ENCODE measurements around the gene DIAPH1. TPM values are rescaled to one million over a fixed set of nuclear protein-coding genes. Genes with fewer than 3 reads are reported as not detected.

DIAPH1 gene
- total RNA-seq, 2 donors from 2014 or later = 34.8 to 57.7 TPM

DNA sequence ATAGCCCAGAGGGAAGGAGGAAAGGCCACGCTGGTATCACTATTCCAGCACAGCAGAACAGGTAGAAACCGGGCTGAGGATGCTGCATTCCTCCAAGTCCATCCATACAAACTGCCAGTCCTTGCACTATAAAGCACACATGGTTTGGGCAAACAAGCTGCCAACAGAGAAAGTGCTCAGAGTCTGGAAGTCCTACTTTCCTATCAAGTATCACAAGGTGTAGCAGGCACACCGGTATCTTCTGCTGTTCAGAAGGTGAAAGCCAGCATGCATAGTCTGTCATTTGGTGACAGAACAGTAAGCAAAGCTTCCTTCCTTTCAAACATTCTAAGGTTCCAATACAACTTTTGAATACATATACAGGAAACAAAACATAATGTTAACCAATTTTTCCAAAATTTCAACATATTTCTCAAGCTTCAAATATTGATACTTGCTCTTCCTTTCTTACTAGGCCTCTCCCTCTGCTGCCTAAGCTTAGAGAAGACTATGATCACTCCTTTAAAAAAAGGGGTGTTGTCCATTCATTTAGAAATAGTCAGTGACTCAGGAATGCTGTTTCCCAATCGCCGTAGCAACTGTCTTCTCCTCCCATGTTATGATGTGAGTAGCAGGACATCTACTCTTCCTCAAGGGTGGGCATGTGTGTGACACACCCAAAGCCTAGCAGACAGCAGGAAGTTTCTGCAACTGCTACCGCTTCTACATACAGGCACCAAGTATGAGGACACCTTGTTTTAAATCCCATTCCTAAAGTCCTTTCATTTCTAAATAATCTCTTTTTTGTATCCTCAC, 14.7 kb downstream of the DIAPH1 start:
- no peak for DNase-seq (ENCODE audit: low spot score)
- Histone ChIP-seq H3K4me3 (no peak overlapping the region), H3K9me3 (no peaks in the 10 kb centered on the region), H3K4me1 (replicated peaks) (no peaks in the 10 kb centered on the region), H3K27me3 (replicated peaks; ENCODE audit: insufficient read depth) (no peaks in the 10 kb centered on the region), H3K27ac (no peak overlapping the region), H3K36me3 (no peaks in the 10 kb centered on the region)
- intact Hi-C loops (cut with DNase I) = no loop called here
- WGBS = 68% methylated on average over 6 of the region's 6 CpGs
- TF ChIP-seq, protein P1, sequence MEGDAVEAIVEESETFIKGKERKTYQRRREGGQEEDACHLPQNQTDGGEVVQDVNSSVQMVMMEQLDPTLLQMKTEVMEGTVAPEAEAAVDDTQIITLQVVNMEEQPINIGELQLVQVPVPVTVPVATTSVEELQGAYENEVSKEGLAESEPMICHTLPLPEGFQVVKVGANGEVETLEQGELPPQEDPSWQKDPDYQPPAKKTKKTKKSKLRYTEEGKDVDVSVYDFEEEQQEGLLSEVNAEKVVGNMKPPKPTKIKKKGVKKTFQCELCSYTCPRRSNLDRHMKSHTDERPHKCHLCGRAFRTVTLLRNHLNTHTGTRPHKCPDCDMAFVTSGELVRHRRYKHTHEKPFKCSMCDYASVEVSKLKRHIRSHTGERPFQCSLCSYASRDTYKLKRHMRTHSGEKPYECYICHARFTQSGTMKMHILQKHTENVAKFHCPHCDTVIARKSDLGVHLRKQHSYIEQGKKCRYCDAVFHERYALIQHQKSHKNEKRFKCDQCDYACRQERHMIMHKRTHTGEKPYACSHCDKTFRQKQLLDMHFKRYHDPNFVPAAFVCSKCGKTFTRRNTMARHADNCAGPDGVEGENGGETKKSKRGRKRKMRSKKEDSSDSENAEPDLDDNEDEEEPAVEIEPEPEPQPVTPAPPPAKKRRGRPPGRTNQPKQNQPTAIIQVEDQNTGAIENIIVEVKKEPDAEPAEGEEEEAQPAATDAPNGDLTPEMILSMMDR (IDR thresholded peaks at IDR 0.05) = no peak
- TF ChIP-seq POLR2A (IDR thresholded peaks at IDR 0.05) (no peak), POLR2AphosphoS5 (IDR thresholded peaks at IDR 0.05) (no peak)

DNA sequence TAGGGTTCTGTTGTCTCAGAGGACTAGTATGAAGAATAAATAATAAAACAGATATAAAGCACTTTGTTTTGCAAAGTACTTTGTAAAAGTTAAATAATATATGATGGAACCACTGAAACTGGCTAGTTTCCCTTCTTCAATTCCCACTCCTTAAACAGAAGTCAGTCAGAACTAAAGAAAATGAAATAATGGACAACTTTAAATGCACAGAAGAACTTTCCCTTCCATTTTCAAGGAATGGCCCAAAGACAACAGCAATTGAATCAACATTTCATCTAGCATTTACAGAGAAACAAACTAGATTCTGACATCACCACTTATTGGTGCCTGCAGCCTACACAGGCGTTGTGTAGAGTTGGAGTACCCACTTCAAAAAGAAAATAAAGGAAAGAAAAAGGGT, 16.2 kb downstream of the DIAPH1 start:
- Histone ChIP-seq H3K36me3 (no peaks in the 10 kb centered on the region), H3K4me3 (no peak overlapping the region), H3K27ac (no peak overlapping the region), H3K9me3 (no peaks in the 10 kb centered on the region), H3K27me3 (replicated peaks; ENCODE audit: insufficient read depth) (no peaks in the 10 kb centered on the region), H3K4me1 (replicated peaks) (no peaks in the 10 kb centered on the region)
- intact Hi-C loops (cut with DNase I) = no loop called here
- TF ChIP-seq, protein P1 (IDR thresholded peaks at IDR 0.05) = no peak
- TF ChIP-seq POLR2A (IDR thresholded peaks at IDR 0.05) = no peak
- TF ChIP-seq POLR2AphosphoS5 (IDR thresholded peaks at IDR 0.05) = no peak
- WGBS = 88% methylated on average over 1 of the region's 1 CpG
- no peak for DNase-seq (ENCODE audit: low spot score)

DNA sequence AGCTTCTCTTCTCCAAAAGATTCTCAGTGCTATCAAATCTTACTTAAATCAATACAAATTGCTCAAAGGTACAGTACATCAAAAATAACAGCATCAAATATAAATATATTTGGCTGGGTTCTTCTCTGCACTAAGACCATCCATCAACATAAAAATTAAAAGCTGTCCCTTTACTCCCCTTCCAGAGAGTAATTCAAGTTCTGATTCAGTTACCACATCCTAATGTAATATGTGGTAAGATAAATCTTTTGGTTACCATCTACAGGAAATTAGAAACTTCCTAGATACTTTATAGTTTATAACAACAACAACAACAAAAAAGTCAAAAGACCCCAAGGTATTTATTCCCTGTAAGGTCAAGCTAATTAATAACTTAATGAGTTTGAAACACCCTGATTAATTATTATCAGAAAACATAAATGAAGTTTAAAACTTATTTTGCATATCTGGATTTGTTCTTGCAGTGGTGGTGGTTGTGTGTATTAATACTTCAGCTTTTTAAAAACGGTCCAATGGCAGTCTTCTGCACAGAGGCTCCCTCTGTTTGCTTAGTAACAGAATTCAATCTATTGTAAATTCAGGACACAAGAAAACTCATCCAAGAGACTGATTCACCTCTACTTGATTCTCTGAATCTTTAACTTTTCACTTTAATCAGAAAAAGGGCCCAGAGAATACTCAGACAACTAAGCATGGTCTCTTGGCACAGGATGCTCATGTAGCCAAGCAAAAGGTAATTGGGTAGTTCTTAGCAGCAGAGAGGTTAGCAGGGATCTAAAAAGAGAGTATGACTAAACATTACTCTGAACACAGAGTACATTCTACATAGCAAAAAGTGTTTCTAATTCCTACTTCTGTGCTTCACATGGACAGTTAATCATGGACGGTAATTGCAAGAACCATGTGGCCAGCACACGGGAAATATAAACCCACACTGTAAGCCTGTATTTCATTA, 20.1 kb downstream of the DIAPH1 start:
- TF ChIP-seq POLR2A (IDR thresholded peaks at IDR 0.05) = no peak
- TF ChIP-seq POLR2AphosphoS5 (IDR thresholded peaks at IDR 0.05) = no peak
- TF ChIP-seq, protein P1 (IDR thresholded peaks at IDR 0.05) = no peak
- DNase-seq (ENCODE audit: low spot score) = no peak
- Histone ChIP-seq H3K36me3 (no peaks in the 10 kb centered on the region), H3K4me1 (replicated peaks) (no peaks in the 10 kb centered on the region), H3K27me3 (replicated peaks; ENCODE audit: insufficient read depth) (no peaks in the 10 kb centered on the region), H3K4me3 (no peak overlapping the region), H3K9me3 (no peaks in the 10 kb centered on the region), H3K27ac (no peak overlapping the region)
- WGBS = 58% methylated on average over 3 of the region's 3 CpGs
- intact Hi-C loops (cut with DNase I) = no loop called here

DNA sequence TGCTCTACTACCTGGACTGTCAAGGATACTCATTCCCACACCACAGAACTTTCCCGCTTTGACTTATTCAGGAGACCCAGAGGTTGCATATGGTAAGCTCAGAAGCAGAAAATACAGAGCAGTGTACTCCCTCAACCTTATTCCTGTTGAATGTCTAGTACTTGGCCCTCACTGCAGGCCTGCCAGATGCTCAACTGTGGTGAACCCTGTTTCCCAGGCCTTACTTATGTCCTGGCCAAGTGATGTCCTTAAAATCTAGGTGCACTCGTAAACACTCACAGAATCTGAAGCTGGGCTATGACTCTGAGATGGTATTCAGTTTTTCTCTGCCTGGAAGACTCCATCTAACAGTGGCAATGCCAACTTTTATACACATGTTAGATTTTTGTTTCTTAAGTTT, 21.0 kb downstream of the DIAPH1 start:
- 98% methylated on average over 2 of the region's 2 CpGs for WGBS
- H3K27ac ChIP-seq = no peak overlapping the region
- H3K36me3 ChIP-seq = no peaks in the 10 kb centered on the region
- no peaks in the 10 kb centered on the region for H3K4me1 ChIP-seq (replicated peaks)
- TF ChIP-seq, protein P1 (IDR thresholded peaks at IDR 0.05) = no peak
- TF ChIP-seq POLR2A (IDR thresholded peaks at IDR 0.05) (no peak), POLR2AphosphoS5 (IDR thresholded peaks at IDR 0.05) (no peak)
- H3K27me3 ChIP-seq (replicated peaks; ENCODE audit: insufficient read depth) = no peaks in the 10 kb centered on the region
- no peaks in the 10 kb centered on the region for H3K9me3 ChIP-seq
- no peak for DNase-seq (ENCODE audit: low spot score)
- intact Hi-C loops (cut with DNase I) = no loop called here
- H3K4me3 ChIP-seq = no peak overlapping the region

All from prostate gland (tissue), 2 donors.